GM19193 (cell line): ENCODE results near the gene KIF26B.

Experiments used
- POLR2A ChIP-seq: IDR thresholded peaks from 4 replicates; pipeline ENCODE4 v1.6.1; 2011; ENCODE audit not compliant: insufficient read depth, insufficient read length; ENCODE audit errors: extremely low read depth

Gene KIF26B

GRCh38 chr1:245461681-245462080 lies 306.9 kb downstream of the KIF26B start:
- no peak for TF ChIP-seq POLR2A

- no peak for TF ChIP-seq POLR2A
Measured at GRCh38 chr1:245462161-245462560, 307.4 kb downstream of the KIF26B start.

- no peak for TF ChIP-seq POLR2A
Measured at GRCh38 chr1:245463392-245464165, 308.8 kb downstream of the KIF26B start.

- TF ChIP-seq POLR2A = no peak
Measured at GRCh38 chr1:245464290-245464689, 309.5 kb downstream of the KIF26B start.

- no peak for TF ChIP-seq POLR2A
Measured at GRCh38 chr1:245465666-245466065, 310.9 kb downstream of the KIF26B start.

- no peak for TF ChIP-seq POLR2A
Measured at GRCh38 chr1:245466261-245466660, 311.5 kb downstream of the KIF26B start.

- TF ChIP-seq POLR2A = no peak
Measured at GRCh38 chr1:245467804-245468203, 313.0 kb downstream of the KIF26B start.

- TF ChIP-seq POLR2A = no peak
Measured at GRCh38 chr1:245469006-245469405, 314.2 kb downstream of the KIF26B start.

- no peak for TF ChIP-seq POLR2A
Measured at GRCh38 chr1:245469734-245470133, 314.9 kb downstream of the KIF26B start.

- no peak for TF ChIP-seq POLR2A
Measured at GRCh38 chr1:245475126-245475525, 320.3 kb downstream of the KIF26B start.

GRCh38 chr1:245475961-245476516 lies 321.3 kb downstream of the KIF26B start:
- no peak for TF ChIP-seq POLR2A

- TF ChIP-seq POLR2A = no peak
Measured at GRCh38 chr1:245477941-245478340, 323.2 kb downstream of the KIF26B start.

GRCh38 chr1:245480393-245481120 lies 325.8 kb downstream of the KIF26B start:
- TF ChIP-seq POLR2A = no peak

- no peak for TF ChIP-seq POLR2A
Measured at GRCh38 chr1:245481261-245481660, 326.5 kb downstream of the KIF26B start.

- no peak for TF ChIP-seq POLR2A
Measured at GRCh38 chr1:245483247-245483646, 328.5 kb downstream of the KIF26B start.

GRCh38 chr1:245484176-245484575 lies 329.4 kb downstream of the KIF26B start:
- no peak for TF ChIP-seq POLR2A
